ENCODE data around the gene EIF4E2. TPM values are rescaled to one million over a fixed set of nuclear protein-coding genes. Genes with fewer than 3 reads are reported as not detected.

The EIF4E2 gene
- total RNA-seq, 2 donors from 2014 or later, result 65.6 to 79.2 TPM

GRCh38 chr2:232537079-232537478, 13.4 kb upstream of the EIF4E2 start:
- peaks cover 0 to 10% of the 10 kb centered on the region in 2 donors for H3K4me1 Mint-ChIP-seq (ENCODE audit: low read depth in 2 of 2)
- peaks cover 12 to 15% of the 10 kb centered on the region in 2 donors for H3K27me3 Mint-ChIP-seq
- no peak overlapping the region for H3K27ac Mint-ChIP-seq
- H3K36me3 Mint-ChIP-seq, result no peaks in the 10 kb centered on the region
- H3K4me3 Mint-ChIP-seq, result no peak overlapping the region
- no peaks in the 10 kb centered on the region for H3K9me3 Mint-ChIP-seq
- ATAC-seq (no peak), DNase-seq (ENCODE audit: low spot score) (no peak)

GRCh38 chr2:232537499-232537898, 13.0 kb upstream of the EIF4E2 start:
- peaks cover 0 to 10% of the 10 kb centered on the region in 2 donors for H3K4me1 Mint-ChIP-seq (ENCODE audit: low read depth in 2 of 2)
- H3K9me3 Mint-ChIP-seq, result no peaks in the 10 kb centered on the region
- H3K4me3 Mint-ChIP-seq, result no peak overlapping the region
- no peaks in the 10 kb centered on the region for H3K36me3 Mint-ChIP-seq
- no peak for DNase-seq (ENCODE audit: low spot score)
- H3K27ac Mint-ChIP-seq, result no peak overlapping the region
- ATAC-seq, result no peak
- H3K27me3 Mint-ChIP-seq, result peaks cover 12 to 15% of the 10 kb centered on the region in 2 donors

GRCh38 chr2:232538671-232539070, 11.8 kb upstream of the EIF4E2 start:
- no peaks in the 10 kb centered on the region for H3K36me3 Mint-ChIP-seq
- H3K4me1 Mint-ChIP-seq (ENCODE audit: low read depth in 2 of 2), result peaks cover 0 to 10% of the 10 kb centered on the region in 2 donors
- H3K27ac Mint-ChIP-seq, result no peak overlapping the region
- no peak for ATAC-seq
- no peaks in the 10 kb centered on the region for H3K9me3 Mint-ChIP-seq
- H3K4me3 Mint-ChIP-seq, result no peak overlapping the region
- DNase-seq (ENCODE audit: low spot score), result no peak
- H3K27me3 Mint-ChIP-seq, result peaks cover 11 to 15% of the 10 kb centered on the region in 2 donors

DNA sequence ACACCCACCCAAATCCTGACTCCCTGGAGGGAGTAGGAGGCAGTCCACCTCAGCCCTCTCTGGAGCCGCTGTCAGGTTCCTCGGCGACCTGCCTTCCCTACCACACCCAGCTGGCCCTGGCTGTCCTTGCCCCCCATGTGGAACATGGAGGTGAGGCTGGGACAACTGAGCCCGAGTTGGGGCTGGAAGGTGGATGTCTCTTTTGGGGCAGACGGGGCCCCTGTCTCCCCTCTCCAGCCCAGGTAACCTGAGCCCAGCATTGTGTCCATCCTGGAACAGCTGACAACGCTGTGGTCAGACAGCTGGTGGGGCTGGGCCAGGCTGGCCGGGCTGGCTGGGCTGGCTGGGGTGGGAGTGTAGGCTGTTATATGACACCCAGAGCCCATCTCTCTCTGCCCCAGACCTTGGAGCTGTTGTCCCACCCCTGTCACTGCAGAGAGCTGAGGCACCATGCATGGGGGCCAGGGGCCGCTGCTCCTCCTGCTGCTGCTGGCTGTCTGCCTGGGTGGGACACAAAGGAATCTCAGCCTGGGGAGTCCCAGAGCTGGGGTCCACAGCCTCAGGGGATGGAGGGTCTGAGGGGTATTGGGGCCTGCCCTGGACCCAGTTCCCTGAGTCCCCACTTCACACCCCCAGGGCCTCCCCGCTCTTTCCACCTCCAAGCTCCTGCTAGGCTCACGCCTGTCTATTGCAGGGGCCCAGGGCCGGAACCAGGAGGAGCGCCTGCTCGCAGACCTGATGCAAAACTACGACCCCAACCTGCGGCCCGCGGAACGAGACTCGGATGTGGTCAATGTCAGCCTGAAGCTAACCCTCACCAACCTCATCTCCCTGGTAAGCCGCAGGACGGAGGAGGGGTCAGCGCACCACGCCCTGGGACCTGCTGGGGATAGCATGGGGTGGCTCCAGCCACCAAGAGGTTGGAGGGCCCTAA, 10.9 kb upstream of the EIF4E2 start, which contains the start of gene CHRNG:
Gene CHRNG (plus strand): TSS at position 395 of the 934 bp plus-strand sequence. CDS start 56 bp downstream, at position 451.
- ATAC-seq (peak in 1 of 2 donors; percentile 1), DNase-seq (ENCODE audit: low spot score) (no peak)
- Mint-ChIP-seq H3K4me1 (ENCODE audit: low read depth in 2 of 2) (peaks cover 0 to 11% of the 10 kb centered on the region in 2 donors), H3K36me3 (no peaks in the 10 kb centered on the region), H3K27me3 (peaks cover 11 to 15% of the 10 kb centered on the region in 2 donors), H3K4me3 (no peak within 1 kb of the TSS), H3K9me3 (no peaks in the 10 kb centered on the region), H3K27ac (no peak within 1 kb of the TSS)

DNA sequence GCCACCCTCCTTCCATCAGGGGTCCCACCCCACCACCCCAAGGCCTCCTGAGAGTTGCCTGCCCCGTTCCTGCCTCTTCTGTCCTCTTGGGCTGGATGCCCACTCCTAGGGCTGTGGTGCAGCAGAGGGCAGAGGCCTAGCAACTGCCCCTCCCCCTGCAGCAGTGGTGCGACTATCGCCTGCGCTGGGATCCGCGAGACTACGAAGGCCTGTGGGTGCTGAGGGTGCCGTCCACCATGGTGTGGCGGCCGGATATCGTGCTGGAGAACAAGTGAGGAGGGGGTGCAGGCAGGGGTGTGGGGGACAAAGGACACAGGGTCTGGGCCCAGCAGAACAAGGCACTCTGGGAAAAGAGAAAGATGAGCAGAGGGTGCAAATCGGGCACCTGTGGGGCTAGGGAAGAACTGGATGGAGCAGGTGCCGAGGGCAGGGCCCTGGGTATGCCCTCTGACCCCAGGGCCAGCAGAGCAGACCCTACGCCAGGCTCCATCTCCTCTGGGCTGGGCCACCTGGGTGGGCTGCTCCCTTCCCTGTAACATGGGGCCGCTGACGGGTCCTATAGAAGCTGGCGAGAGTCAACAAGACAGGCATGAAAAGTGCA, 9.9 kb upstream of the EIF4E2 start:
- Mint-ChIP-seq H3K36me3 (no peaks in the 10 kb centered on the region), H3K9me3 (no peaks in the 10 kb centered on the region), H3K4me3 (no peak overlapping the region), H3K27me3 (peaks cover 11 to 15% of the 10 kb centered on the region in 2 donors), H3K4me1 (ENCODE audit: low read depth in 2 of 2) (peaks cover 0 to 11% of the 10 kb centered on the region in 2 donors), H3K27ac (no peak overlapping the region)
- no peak for DNase-seq (ENCODE audit: low spot score)
- no peak for ATAC-seq

- ATAC-seq (no peak), DNase-seq (ENCODE audit: low spot score) (no peak)
- H3K4me3 Mint-ChIP-seq, result no peak overlapping the region
Observed at GRCh38 chr2:232541195-232541960, 9.1 kb upstream of the EIF4E2 start.

GRCh38 chr2:232541961-232542714, 8.4 kb upstream of the EIF4E2 start:
- no peak overlapping the region for H3K27ac Mint-ChIP-seq
- peaks cover 0 to 15% of the 10 kb centered on the region in 2 donors for H3K4me1 Mint-ChIP-seq (ENCODE audit: low read depth in 2 of 2)
- ATAC-seq (no peak), DNase-seq (ENCODE audit: low spot score) (no peak)
- peaks cover 8 to 11% of the 10 kb centered on the region in 2 donors for H3K27me3 Mint-ChIP-seq
- no peaks in the 10 kb centered on the region for H3K9me3 Mint-ChIP-seq
- H3K4me3 Mint-ChIP-seq, result no peak overlapping the region
- H3K36me3 Mint-ChIP-seq, result no peaks in the 10 kb centered on the region

More at GRCh38 chr2:232541195-232541960, 9.1 kb upstream of the EIF4E2 start:
- Mint-ChIP-seq H3K4me1 (ENCODE audit: low read depth in 2 of 2) (peaks cover 0 to 11% of the 10 kb centered on the region in 2 donors), H3K36me3 (no peaks in the 10 kb centered on the region), H3K27me3 (peaks cover 11 to 14% of the 10 kb centered on the region in 2 donors), H3K27ac (no peak overlapping the region), H3K9me3 (no peaks in the 10 kb centered on the region)

GRCh38 chr2:232542715-232543467, 7.6 kb upstream of the EIF4E2 start:
- Mint-ChIP-seq H3K4me3 (no peak overlapping the region), H3K36me3 (no peaks in the 10 kb centered on the region), H3K27me3 (peaks cover 7 to 8% of the 10 kb centered on the region in 2 donors), H3K27ac (no peak overlapping the region), H3K9me3 (no peaks in the 10 kb centered on the region), H3K4me1 (ENCODE audit: low read depth in 2 of 2) (peaks cover 0 to 15% of the 10 kb centered on the region in 2 donors)
- DNase-seq (ENCODE audit: low spot score) (no peak), ATAC-seq (no peak)

GRCh38 chr2:232543491-232543890, 7.0 kb upstream of the EIF4E2 start:
- ATAC-seq (no peak), DNase-seq (ENCODE audit: low spot score) (no peak)
- no peaks in the 10 kb centered on the region for H3K9me3 Mint-ChIP-seq
- no peak overlapping the region for H3K4me3 Mint-ChIP-seq
- peaks cover 5 to 12% of the 10 kb centered on the region in 2 donors for H3K4me1 Mint-ChIP-seq (ENCODE audit: low read depth in 2 of 2)
- peaks cover under 1% of the 10 kb centered on the region for H3K36me3 Mint-ChIP-seq
- H3K27me3 Mint-ChIP-seq, result peaks cover 1 to 3% of the 10 kb centered on the region in 2 donors
- H3K27ac Mint-ChIP-seq, result no peak overlapping the region

GRCh38 chr2:232543928-232544631, 6.4 kb upstream of the EIF4E2 start:
- Mint-ChIP-seq H3K27ac (no peak overlapping the region), H3K9me3 (no peaks in the 10 kb centered on the region), H3K4me3 (no peak overlapping the region), H3K27me3 (no peaks in the 10 kb centered on the region), H3K4me1 (ENCODE audit: low read depth in 2 of 2) (peaks cover 11 to 13% of the 10 kb centered on the region in 2 donors), H3K36me3 (peaks cover 7% of the 10 kb centered on the region)
- DNase-seq (ENCODE audit: low spot score), result no peak
- peak in 1 of 2 donors; percentile 20 for ATAC-seq

DNA sequence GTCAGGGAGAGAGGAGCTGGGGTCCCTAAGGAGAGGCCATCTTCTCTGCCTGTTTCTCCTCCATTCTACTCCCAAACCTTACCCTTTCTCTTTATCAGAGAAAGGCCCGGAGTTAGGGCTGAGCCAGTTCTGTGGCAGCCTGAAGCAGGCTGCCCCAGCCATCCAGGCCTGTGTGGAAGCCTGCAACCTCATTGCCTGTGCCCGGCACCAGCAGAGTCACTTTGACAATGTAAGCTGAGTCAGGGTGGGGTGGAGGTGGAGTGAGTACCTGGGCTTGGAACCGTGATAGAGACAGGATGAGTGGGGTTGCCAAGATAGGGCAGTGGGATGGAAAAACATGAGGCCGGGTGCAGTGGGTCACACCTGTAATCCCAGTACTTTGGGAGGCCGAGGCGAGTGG, 5.8 kb upstream of the EIF4E2 start:
- DNase-seq (ENCODE audit: low spot score), result no peak
- Mint-ChIP-seq H3K27ac (no peak overlapping the region), H3K4me3 (no peak overlapping the region), H3K4me1 (ENCODE audit: low read depth in 2 of 2) (peaks cover 17 to 19% of the 10 kb centered on the region in 2 donors), H3K27me3 (no peaks in the 10 kb centered on the region), H3K36me3 (peaks cover 10% of the 10 kb centered on the region), H3K9me3 (no peaks in the 10 kb centered on the region)
- no peak for ATAC-seq
